NCI-H2227 treated with DMSO at 0.1 percent for 48 hours (cell line): Measurements from ENCODE around the gene OVCA2.
A peak's percentile ranks its signal among the peaks of the same experiment; 100 is the strongest.

ENCODE experiments used
- DNase-seq: peaks from one replicate; lab custom pipeline; 2025; lab: John Stamatoyannopoulos, UW

OVCA2 gene

GRCh38 chr17:2054512-2055291 is 12.9 kb downstream of the OVCA2 start, which contains the start of gene HIC1:
TSS of gene HIC1 (plus strand) at chr17:2055103. CDS start at chr17:2056691, 1,588 bp downstream.
- DNase-seq: peak; percentile 44

- no peak for DNase-seq
Observed at GRCh38 chr17:2055292-2056205, 13.7 kb downstream of the OVCA2 start.

DNA sequence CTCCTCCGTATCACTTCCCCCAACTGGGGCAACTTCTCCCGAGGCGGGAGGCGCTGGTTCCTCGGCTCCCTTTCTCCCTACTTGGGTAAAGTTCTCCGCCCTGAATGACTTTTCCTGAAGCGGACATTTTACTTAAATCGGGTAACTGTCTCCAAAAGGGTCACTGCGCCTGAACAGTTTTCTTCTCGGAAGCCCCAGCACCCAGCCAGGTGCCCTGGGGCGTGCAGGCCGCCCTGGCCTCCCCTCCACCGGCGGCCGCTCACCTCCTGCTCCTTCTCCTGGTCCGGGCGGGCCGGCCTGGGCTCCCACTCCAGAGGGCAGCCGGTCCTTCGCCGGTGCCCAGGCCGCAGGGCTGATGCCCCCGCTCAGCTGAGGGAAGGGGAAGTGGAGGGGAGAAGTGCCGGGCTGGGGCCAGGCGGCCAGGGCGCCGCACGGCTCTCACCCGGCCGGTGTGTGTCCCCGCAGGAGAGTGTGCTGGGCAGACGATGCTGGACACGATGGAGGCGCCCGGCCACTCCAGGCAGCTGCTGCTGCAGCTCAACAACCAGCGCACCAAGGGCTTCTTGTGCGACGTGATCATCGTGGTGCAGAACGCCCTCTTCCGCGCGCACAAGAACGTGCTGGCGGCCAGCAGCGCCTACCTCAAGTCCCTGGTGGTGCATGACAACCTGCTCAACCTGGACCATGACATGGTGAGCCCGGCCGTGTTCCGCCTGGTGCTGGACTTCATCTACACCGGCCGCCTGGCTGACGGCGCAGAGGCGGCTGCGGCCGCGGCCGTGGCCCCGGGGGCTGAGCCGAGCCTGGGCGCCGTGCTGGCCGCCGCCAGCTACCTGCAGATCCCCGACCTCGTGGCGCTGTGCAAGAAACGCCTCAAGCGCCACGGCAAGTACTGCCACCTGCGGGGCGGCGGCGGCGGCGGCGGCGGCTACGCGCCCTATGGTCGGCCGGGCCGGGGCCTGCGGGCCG is 14.7 kb downstream of the OVCA2 start:
- DNase-seq: no peak

GRCh38 chr17:2057175-2057759 is 15.4 kb downstream of the OVCA2 start:
- no peak for DNase-seq

- DNase-seq: no peak
Observed at GRCh38 chr17:2057760-2058585, 16.2 kb downstream of the OVCA2 start.

DNA sequence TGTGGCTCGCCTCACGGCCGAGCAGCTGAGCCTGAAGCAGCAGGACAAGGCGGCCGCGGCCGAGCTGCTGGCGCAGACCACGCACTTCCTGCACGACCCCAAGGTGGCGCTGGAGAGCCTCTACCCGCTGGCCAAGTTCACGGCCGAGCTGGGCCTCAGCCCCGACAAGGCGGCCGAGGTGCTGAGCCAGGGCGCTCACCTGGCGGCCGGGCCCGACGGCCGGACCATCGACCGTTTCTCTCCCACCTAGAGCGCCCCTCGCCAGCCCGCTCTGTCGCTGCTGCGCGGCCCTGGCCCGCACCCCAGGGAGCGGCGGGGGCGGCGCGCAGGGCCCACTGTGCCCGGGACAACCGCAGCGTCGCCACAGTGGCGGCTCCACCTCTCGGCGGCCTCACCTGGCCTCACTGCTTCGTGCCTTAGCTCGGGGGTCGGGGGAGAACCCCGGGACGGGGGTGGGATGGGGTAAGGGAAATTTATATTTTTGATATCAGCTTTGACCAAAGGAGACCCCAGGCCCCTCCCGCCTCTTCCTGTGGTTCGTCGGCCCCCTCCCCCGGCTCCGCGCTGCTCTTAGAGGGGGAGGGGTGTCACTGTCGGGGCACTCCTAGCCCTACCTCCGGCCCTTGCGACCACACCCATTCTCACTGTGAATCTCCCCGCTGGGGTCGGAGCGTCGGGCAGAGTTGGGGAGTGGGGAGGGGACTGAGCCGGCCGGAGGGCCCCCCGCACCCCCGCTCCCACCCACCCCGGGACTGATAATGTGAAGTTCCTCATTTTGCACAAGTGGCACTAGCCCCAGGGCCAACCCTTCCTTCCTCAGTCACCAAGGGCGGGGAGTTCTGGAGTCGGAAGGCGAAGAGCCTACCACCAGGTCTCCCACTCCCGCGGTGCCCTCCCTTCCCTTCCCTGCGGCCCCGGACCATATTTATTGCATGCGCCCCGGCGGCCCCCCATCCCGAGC is 17.0 kb downstream of the OVCA2 start:
- DNase-seq: no peak

- no peak for DNase-seq
Observed at GRCh38 chr17:2059547-2060384, 17.9 kb downstream of the OVCA2 start.

DNA sequence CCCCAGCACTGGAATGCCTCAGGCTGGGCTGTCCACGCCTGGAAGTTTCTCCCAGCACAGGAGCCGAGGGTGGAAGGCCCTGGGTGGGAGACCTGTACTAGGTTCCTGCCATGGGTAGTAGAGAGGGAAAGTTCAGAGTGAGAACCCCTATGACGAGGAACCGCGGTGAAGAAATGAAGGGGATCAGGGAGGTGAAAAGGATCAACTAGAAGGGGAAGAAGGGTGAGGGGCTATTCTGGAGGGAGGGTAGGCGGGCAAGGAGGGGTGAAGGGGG is 18.5 kb downstream of the OVCA2 start:
- DNase-seq: no peak

- DNase-seq: no peak
Observed at GRCh38 chr17:2060681-2061440, 19.0 kb downstream of the OVCA2 start.

DNA sequence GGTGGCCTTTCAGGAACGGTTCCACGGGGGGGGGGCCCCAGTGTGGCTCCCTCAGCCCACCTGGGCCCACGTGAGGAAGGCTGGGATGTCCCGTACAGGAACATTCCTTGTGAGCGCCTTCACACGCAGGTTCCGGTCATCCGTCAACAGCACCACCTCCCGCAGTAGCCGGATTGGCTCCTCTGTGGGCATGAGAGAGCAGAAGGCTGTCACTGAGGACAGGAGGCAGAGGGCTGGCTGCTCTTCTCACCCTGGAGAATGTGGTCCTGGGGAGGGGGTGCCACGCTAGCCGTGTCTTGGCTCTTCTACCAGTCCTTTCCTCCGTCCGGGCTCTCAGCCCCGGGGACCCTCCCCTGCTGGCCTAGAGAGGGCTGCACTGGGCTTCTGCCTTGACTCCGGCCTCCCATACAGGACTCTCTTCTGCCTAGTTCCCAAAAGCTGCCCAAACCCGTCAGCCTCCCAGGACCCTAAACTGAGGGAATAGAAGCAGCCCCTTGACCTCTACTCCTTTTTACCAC is 19.7 kb downstream of the OVCA2 start:
- DNase-seq: no peak

- DNase-seq: no peak
Observed at GRCh38 chr17:2062571-2063183, 20.9 kb downstream of the OVCA2 start.

- no peak for DNase-seq
Observed at GRCh38 chr17:2063261-2064146, 21.7 kb downstream of the OVCA2 start.

GRCh38 chr17:2064147-2064489 is 22.3 kb downstream of the OVCA2 start:
- DNase-seq: no peak

- DNase-seq: no peak
Observed at GRCh38 chr17:2064520-2064971, 22.7 kb downstream of the OVCA2 start.

- no peak for DNase-seq
Observed at GRCh38 chr17:2064980-2065785, 23.4 kb downstream of the OVCA2 start.
